ENCODE measurements around the gene GBGT1.

GBGT1 gene

DNA sequence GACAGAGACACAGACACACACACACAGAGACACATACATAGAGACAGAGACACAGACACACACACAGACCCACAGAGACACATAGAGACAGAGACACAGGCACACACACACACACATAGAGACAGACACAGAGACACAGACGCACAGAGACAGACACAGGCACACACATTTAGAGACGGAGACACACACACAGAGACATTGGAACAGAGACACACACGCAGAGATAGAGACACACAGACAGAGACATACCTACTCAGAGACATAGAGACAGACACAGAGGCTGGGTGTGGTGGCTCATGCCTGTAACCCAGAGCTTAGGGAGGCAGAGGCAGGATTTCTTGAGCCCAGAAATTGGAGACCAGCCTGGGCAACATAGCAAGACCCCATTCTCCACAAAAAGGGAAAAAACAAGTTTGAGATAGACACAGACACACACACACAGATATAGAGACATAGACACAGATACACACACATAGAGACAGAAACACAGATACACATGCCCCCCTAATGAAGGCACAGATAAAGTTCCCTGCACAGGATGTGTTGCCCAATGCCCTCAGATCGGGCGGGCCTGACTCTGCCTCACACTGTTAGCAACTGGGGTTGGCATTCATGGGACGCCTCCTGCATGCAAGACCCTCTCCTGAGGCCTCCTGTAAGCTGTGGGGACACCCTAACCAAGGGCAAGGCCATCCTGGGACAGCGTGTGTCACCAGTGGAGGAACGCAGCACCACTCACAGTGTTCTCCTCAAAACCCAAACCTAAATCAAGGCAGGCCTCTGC is 39.4 kb downstream of the GBGT1 start:
- no peak for DNase-seq

DNA sequence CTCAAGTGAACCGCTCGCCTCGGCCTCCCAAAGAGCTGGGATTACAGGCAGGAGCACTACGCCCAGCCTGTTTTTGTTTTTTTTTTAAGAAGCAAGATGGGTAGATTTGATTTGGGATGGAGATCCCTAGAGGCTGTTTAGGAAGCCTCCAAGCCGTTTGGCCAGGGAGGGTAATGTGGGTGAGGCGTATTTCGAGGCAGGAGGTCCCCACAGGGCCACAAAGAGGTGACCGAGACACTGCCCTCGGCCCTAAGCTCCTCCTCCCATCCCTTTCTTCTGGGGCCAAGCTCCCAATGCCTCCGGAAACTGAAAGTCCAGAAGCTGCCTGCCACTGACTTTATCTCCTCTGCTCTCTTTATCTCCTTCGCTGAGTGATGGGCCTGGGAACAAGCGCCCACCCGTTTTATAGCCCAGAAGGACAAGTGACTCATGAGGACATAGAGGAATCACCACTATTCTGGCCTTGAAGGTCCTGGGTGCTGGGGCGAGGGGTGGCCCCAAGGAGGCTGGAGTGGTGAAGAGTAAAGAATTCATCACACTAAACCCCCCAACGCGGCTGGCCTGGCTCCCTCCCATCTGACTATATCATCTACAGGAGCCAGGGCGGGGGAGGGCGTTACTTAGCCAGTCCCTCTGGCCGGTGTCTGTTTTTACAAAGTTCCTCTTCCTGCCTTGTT is 40.6 kb downstream of the GBGT1 start:
- no peak for DNase-seq

DNA sequence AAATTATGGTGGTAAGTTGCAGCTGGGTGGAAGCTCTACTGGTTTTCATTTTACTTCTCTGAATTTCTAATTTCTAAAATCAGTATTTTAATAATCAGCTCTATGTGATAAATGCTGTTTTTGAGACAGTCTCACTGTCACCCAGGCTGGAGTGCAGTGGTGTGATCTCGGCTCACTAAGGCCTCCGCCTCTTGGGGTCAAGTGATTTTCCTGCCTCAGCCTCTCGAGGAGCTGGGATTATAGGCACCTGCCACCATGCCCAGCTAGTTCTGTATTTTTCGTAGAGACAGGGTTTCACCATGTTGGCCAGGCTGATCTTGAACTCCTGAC is 41.1 kb downstream of the GBGT1 start:
- no peak for DNase-seq

DNA sequence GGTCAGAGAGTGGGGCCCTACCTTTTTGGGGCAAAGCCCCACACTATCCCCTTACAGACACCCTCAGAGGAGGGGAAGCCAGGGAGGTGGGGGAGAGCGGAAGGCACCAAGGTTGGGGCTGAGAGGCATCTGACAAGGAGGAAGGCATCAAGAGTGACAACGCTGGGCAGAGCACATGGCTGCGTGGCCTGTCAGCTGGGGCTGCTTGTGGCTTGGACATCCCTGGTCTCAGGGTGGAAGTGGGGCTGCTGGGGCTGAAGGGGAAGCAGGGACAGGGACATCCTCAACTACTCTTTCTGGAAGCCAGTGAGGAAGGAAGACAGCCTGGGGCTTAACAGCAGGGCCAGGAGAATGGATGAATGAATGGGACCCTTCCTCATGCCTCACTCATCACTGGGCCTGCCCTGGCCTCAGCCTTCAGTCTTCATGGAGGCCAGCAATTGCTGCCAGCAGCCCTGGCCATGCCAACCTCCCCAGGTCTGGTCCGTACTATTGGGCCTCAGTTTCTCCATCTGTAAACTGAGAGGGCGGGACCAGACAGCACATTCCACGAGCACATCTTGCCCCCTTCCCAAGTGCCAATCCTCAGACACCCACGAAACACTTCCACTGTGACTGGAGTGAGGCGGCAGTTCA is 41.7 kb downstream of the GBGT1 start:
- no peak for DNase-seq

DNA sequence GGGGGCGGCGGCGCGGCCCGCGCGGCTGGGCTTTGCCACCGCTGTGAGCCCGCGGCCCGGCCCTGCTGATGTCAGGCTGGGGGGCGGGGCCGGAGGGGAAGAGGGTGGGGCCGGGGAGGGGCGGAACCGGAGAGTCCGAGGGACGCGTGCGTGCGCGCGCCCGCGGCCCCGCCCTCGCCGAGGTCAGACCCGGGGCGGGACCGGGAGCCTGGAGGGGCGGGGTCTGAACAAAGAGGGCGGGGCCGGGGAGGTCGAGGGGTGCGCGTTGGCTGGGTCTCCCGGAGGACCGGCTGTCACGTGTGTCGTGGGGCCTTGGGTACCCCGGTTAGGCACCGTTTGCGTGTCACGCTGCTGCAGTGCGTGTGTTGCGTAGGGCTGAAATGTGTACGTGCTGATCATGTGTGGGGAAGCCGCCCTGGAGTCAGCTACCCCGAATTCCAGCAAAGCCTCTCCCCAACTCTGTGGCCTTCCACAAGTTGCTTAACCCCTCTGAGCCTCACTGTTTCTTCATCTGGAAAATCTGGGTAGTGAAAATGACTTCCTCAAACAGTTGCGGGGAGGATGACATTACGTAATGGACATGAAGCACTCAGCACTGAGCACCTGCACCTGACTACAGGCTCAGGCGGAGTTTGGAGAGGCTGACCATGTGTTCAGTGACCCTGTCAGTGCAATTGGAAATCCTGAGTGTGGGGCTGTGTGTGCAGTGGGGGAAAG is 42.4 kb downstream of the GBGT1 start, which contains the start of gene RALGDS:
TSS of gene RALGDS (minus strand) at position 43 of the 717 bp plus-strand sequence. CDS start 86 bp downstream, outside the sequence.
- DNase-seq = peak; percentile 86

DNA sequence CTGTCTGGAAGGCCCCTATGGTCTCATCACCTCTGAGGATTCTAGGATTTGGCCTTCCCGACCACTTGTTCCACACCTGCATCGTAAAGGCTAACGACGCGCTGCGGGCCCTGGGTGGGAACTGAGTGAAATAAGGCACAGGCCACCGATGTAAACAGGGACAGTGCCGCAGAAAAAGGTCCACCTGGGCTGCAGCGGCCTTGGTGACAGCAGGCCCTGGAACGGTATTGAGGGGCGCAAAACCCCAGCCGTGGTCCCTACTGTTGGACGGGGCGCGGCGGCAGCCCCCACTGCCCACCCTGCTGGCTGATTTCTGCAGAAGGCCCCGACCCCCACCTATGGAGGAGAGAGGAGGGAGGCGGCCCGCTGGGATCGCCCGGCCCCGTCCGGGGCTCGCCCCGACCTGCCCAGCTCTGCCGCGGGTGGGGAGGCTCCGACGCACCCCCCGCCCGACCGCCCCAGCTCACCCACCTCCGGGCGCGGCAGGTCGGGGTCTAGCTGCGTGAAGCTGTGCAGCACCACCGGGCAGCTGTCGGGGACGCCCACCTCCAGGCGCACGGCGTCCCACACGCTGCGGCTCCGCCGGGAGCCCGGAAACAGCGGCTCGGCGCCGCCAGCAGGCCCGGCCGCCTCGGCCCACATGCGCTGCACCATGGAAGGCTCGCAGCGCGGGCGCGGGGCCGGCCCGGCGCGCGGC is 43.1 kb downstream of the GBGT1 start:
- peak; percentile 86 for DNase-seq

DNA sequence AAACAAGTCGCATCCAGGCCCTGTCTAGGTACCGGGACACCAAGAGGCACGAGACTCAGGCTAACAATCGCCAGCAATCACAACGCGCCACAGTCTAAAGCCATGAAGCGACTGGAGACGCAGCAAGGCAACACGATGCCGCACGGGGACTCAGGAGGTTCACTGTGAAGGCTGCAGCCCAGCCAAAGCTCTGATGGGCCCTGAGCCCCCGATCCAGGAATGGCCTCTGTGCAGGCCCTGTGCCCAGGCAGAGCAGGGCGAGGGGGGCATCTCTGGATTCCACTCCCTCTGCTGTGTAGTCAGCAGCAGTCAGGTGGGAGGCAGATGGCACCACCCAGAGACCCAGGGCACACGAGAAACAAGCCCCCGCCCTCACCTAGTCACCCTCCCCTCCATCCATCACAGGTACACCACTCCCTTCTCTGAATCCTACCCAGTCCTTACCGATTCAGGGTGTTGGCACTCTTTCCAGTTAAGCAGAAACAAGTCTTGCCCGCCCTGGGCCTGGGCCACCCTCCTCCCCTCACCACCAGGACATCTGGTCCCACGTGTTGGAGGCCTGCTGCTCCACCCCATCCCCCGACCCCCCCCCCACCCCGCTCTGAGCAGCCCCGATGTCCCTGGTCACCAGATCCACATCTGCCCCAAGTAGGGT is 43.7 kb downstream of the GBGT1 start:
- peak; percentile 95 for DNase-seq

DNA sequence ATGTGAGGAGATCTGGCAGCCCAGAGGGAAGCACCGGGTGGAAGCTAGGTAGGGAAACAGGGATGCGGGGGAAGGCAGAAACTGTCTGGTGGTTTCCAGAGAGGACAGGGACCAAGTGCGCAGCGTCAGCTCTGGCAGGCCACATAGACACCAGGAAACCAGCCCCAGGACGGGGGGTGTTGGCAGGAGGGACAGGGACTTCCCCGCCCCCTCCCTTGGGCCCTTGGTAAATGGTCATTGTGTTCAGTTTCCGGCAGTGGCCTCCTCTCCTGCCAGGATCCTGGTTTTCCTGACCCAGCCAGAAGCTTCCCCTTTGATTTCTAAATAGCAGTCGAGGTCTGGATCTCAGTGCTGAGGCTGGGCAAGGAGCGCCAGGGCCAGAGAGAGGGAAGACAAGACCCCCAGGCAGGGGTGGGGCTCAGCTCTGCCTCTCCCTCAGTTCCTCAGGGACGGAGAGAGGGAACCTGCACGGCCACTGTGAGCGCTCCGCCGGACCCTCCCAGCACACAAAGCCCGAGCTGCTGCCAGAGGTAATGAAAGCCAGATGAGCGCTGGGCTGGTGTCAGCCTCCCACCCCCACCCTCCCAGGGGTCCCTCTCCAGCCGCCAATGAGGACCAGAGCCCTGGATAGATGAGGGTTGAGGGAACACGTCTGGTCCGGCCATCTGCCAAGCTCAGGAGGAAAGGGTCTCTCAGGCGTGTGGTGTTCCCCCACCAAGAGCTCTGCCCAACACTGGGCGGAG is 44.4 kb downstream of the GBGT1 start:
- DNase-seq = peak; percentile 93

DNA sequence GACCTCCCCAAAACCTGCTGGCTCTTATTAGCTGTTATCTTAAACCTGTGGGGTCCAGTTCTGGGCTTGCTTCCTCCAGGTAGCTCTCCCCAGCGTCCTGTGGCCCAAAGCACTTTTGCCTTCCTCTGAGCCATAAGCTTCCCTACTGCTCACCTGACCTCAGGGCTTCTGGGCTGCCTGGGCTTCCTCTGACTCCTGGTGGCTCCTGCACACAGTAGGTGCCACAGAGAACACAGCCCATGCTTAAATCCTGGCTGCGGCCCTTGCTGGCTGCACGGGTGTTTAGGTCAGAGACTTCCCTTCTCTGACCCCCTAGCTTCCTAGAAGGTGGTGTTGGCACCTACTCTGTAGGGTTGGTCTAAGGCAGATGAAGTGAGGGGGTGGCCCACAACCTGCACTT is 45.1 kb downstream of the GBGT1 start:
- DNase-seq = no peak

DNA sequence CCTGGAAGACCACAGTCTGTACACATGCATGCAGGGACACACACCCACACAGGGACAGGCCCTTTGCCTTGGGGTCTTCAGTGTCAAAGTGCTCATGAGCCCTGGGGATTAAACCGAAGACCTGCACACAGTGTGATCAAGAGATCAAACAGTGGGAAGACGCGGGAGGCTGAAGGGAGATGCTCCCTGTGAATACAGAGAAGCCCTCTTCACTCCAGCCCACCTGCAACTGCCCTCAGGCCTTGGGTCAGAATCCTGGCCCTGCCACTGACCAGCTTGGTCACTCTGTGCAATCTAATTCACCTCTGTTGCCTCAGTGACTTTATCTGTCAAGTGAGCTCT is 45.6 kb downstream of the GBGT1 start:
- DNase-seq = no peak

DNA sequence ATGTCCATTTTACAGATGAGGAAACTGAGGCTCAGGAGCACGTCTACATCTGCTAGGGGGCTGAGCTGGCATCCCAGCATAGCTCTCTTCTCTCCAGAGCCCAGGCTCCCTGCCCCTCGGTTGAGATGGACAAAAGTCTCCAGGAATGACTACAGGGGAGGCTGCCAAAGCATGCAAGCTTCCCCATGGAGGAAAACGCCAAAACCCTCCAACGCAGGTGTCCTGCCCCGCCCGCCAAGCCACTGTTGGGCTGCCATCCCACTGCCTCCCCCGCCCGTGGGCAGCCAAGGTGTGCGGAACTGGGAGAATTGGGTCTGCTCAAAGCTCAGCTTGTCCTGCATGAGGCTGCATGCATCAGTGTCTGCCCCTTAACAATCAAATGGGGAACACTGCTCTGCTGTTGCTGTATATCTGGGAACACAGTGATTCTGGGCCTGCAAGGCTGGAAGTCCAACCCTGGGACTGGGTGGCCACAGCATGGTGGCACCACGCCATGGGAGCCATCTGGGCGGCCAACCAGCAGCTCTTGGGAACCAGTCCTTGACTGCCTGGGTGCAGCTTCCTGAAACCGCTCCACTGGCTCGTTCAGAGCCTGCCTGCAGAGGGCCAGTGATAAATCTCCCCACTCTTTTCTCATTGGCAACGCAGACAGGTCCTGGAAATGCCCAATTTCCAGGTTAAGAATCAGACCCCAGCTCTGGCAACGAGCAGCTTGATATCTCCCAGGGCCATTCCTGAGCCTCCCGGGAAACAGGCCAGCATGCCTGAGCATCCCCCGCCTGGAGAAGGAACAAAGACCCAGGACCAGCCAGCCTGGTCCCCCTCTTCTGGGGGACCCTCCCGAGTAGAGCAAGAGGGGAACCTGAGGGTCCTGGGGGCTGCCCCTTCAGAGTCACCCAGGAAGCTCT is 46.2 kb downstream of the GBGT1 start:
- DNase-seq = no peak

DNA sequence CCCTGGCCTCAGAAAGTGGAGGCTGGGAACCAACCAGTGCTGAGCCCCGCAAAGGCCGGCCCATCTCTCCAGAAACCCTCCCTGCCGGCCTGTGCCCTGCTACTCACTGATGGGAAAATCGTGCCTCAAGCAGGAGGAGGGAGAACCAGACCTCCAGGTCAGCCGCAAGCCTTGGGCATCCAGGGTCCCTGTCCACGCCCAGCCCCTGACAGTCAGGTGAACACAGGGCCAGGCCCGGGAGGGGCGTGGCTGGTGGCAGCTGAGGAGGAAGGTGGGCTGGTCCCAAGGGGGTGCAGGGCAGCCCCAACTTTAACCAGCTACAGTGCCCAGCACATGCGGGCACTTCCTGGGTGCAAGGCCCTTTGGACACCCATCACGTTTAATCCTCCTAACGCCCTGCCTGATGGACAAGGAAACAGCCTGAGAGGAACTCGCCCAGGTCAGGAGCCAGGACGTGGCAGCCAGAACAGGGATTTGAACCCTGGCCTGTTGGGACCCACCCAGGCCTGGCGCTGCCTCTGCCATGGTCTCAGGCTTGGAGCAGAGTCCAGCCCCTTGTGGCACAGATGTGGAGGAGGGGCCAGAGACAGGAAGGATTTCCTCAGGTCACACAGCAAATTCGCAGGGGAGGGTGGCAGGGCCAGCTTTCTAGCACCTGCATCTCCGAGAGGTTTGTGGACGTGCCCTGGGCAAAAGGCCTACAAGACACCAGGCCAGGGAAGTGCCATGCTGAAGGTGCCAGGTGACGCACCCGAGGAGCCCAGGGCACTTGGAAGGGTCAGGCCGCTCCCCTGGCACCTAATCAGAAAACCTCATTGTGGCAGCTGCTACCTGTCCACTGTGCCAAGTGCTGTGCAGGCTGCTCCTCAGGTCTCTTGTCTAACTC is 47.1 kb downstream of the GBGT1 start:
- DNase-seq = no peak

DNA sequence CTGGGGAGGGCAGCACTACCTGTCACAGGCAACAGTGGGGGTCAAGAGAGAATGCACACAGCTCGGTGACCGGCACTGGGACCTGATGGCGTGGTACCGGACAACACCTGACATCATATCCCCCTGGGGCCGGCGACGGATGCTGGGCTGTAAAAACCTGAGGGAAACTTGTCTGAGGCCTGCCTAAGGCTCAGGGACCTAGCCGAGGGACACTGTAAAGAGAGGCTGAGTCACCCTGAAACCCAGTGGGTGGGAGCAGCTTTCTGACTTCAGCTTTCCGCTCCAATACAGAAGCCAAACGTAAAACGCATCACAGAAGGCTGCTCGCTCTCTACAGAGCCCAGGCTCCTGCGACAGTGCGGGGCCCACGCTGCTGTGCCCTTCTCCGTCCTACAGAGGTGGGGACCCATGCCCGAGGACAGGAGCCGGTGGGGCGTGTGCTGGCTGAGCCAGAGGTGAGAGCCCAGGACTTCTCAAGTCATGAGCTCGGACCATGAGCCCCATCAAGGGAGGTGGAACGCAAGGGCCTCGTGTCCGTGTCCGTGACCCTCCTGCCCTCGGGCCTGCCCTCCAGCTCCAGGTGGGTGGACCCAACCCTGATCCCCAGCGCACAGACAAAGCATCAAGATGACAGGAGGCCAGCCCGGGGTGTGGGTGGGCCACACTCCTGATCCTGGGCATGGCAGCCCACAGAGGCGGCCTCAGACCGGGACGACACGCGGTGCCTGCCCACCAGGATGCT is 47.9 kb downstream of the GBGT1 start:
- DNase-seq = no peak

DNA sequence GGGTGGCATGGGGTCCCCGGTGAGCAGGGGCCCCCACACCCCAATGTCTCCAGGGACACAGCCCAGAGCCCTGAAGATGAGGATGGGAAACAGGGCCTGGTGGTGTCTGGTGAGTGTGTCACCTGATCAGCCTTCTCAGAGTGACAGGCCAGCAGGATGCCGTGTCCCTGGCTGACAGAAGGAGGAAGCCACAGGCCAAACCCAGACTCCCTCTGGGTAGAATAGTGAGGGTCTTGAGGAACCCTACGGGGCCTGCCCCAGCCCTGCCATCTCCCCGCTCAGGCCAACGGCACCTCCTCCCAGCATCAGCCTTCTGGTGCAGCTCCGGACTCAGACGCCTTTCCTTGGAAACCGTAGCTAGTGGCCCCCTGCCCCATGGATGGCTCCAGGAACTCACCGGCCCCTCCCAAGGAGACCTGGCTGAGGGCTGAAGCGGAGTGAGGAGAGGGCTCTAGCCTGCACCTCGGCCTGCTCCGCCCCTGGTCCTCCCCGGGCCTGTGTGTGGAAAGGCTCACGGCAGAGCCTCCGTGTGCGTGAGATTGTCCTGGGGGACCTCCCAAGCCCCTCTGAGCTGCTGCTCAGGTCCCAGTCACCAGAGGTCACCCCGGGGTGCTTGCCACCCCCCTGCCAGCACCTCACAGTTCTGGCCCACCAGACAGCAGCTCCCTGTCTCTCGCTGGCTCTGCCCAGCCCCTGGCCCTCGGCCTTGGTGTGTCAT is 48.7 kb downstream of the GBGT1 start:
- DNase-seq = peak; percentile 84

DNA sequence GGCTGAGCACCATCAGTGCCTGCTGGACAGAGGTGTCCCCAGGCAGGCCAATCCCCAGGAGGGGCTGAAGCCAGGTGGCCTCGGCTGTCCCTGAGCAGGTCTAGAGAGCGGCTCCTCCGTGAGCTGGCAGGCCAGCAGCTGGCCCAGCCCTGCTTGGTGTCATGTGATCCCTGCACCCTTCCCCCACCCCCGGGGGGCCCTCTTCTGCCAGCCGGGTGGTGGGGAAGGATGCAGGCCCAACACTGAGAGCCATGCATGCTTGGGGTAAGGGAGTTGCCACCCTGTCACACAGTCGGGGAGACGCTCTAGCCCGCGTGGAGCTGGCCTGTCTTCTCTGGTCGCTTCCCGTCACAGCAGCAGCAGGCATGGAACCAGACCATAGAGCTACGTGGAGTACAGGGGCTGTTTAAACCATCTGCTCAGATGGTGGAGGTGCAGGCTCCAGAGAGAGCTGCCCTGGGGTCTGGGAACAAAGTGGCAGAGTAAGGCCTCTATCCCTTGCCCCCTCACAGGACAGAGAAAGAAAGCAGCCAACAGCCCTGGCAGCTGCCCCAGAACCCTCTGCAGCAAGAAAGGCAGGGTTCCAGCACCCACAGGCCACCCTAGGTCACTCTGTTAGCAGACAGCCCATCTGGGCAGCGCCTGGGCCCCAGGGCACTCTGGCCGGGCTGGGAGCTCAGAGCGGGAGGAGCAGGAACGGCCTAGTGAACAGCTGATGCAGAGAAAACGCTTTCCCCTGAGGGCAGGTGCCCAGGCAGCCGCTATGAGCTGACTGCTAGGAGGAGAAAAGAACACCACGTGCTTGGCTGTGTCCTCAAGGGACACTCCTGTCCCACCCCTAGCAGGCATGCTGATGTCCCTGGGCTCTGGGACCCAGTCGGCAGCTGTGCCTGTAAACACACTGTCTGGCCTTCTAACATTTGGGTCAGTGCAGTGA is 49.5 kb downstream of the GBGT1 start:
- DNase-seq = peak; percentile 92

DNA sequence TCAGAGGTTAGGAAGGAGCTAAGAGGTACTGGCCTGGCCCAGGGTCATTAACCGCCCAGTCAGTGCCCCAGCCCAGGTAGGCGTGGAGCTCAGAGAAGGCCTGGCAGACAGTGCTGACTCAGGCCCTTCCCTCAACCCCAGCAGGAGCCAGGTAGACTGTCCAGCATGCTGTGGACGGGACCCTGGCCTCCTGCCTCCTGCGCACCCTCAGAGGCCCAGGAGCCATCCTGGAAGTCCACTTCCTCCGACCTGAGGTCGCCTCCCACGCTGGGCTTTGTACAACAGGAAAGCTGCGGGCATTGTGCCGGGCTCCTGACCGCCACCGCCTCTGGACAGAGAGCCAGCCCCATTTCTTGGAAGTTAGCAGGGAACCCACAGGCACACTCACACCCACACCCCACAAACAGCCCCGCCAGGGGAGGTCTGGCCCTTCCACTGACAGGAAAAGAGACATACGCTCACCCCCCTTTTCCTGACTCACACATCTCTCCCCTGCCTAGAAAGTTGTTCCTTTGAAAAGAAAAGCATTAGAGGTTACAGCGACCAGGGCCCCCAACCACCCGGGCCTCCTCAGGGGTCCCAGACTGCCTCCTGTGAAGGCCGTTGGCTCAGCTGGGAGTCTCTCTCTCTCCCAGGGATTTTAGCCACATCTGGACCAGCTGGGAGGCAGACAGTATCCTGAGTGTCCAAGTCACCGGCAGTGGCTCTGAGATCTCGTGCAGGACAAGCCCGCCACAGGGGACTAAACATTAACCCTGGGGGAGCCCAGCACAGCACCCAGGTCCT is 50.4 kb downstream of the GBGT1 start:
- DNase-seq = no peak

All from NCI-H2171 treated with DMSO at 0.1 percent for 48 hours (cell line).